MCF 10A (cell line): ENCODE results near the gene EPHB3. TPM values are rescaled to one million over a fixed set of nuclear protein-coding genes. Genes with fewer than 3 reads are reported as not detected.

Source experiments
- BruUV-seq: library from RNA; stranded (reverse); fragments of 400-500 nt; replicated peaks from 2 replicates; lab custom pipeline; 2021; lab: Mats Ljungman, UMichigan
- CTCF ChIA-PET: fragments of 300-600 bp; sonication (Branson Sonifier 250); formaldehyde crosslinking; extraction: SDS; loops from one replicate; lab custom pipeline; 2021; ENCODE audit warnings: antibody characterized with exemption, inconsistent platforms; lab: Yijun Ruan, JAX
- POLR2A ChIA-PET: fragments of 300-600, 350-650 bp; sonication (Branson Sonifier 250); formaldehyde crosslinking; extraction: SDS; loops from one replicate; lab custom pipeline; 2020; ENCODE audit warnings: antibody characterized with exemption, inconsistent platforms; lab: Yijun Ruan, JAX
- DNase-seq: peaks from one replicate; pipeline ENCODE4 v3.0.0-alpha.2; 2018; ENCODE audit not compliant: unreplicated experiment
- H3K27ac Mint-ChIP-seq: one replicate; pipeline ENCODE4 v1.8.0; 2022; ENCODE audit warnings: mild to moderate bottlenecking, low read depth, mixed read lengths; ENCODE audit not compliant: unreplicated experiment
- H3K27me3 Mint-ChIP-seq: one replicate; pipeline ENCODE4 v1.8.0; 2022; ENCODE audit warnings: mixed read lengths; ENCODE audit not compliant: insufficient read depth, unreplicated experiment
- H3K36me3 Mint-ChIP-seq: one replicate; pipeline ENCODE4 v1.8.0; 2022; ENCODE audit warnings: mild to moderate bottlenecking, moderate library complexity, mixed read lengths; ENCODE audit not compliant: insufficient read depth, unreplicated experiment
- H3K4me1 Mint-ChIP-seq: one replicate; pipeline ENCODE4 v1.8.0; 2022; ENCODE audit warnings: mixed read lengths; ENCODE audit not compliant: insufficient read depth, unreplicated experiment
- H3K4me3 Mint-ChIP-seq: one replicate; pipeline ENCODE4 v1.8.0; 2022; ENCODE audit warnings: mild to moderate bottlenecking, moderate library complexity, mixed read lengths; ENCODE audit not compliant: unreplicated experiment
- H3K9me3 Mint-ChIP-seq: one replicate; pipeline ENCODE4 v1.8.0; 2022; ENCODE audit warnings: mixed read lengths; ENCODE audit not compliant: unreplicated experiment
- intact Hi-C: fragments of 100-400 bp; cut with micrococcal nuclease; formaldehyde crosslinking; loops from 2 replicates; pipeline ENCODE4 v1.14.1; 2022
- total RNA-seq: library from RNA; stranded (reverse); gene quantifications from 2 replicates; pipeline ENCODE4 v1.2.3, GENCODE V29; 2022
- TF ChIP-seq, protein P1 (sequence below): fragments of 200-600 bp; IDR thresholded peaks from one replicate; pipeline ENCODE4 v1.8.0; 2022; ENCODE audit warnings: antibody characterized with exemption, mild to moderate bottlenecking; ENCODE audit not compliant: unreplicated experiment

Gene EPHB3
- total RNA-seq, 1 experiment from 2014 or later = 4.0 TPM

DNA sequence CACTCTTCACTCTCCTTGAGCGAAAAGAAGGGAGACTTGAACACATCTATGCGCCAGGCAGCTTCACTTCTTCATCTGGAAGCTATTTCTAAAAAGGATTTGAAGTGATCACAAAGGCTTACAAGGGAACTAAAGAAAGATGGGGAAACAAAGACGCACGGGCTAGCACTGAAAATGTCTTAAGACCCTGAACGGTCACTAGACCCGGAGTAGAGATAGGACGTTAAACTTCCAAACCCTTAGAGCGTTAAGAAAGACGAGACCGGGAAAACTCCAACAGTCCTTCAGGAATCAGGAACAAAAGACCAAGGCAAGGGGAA is 47.5 kb upstream of the EPHB3 start:
- peaks cover 16% of the 10 kb centered on the region for H3K9me3 Mint-ChIP-seq
- H3K36me3 Mint-ChIP-seq = no peaks in the 10 kb centered on the region
- ChIA-PET CTCF (interaction anchor here (0.6 to 7.2 kb wide), 39 partner anchors 8 to 392 kb away, joined by 3 to 107 read pairs (median 5); partner anchors contain the start of genes EPHB3 and THPO), POLR2A (interaction anchor here (0.7 kb wide), 2 partner anchors 23 to 93 kb away, joined by 3 read pairs; no protein-coding TSS in a partner anchor)
- H3K27me3 Mint-ChIP-seq = peaks cover 75% of the 10 kb centered on the region
- H3K27ac Mint-ChIP-seq = no peak overlapping the region
- intact Hi-C loops = no loop called here
- BruUV-seq = no TSS peak
- TF ChIP-seq, protein P1, sequence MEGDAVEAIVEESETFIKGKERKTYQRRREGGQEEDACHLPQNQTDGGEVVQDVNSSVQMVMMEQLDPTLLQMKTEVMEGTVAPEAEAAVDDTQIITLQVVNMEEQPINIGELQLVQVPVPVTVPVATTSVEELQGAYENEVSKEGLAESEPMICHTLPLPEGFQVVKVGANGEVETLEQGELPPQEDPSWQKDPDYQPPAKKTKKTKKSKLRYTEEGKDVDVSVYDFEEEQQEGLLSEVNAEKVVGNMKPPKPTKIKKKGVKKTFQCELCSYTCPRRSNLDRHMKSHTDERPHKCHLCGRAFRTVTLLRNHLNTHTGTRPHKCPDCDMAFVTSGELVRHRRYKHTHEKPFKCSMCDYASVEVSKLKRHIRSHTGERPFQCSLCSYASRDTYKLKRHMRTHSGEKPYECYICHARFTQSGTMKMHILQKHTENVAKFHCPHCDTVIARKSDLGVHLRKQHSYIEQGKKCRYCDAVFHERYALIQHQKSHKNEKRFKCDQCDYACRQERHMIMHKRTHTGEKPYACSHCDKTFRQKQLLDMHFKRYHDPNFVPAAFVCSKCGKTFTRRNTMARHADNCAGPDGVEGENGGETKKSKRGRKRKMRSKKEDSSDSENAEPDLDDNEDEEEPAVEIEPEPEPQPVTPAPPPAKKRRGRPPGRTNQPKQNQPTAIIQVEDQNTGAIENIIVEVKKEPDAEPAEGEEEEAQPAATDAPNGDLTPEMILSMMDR = no peak
- H3K4me3 Mint-ChIP-seq = no peak overlapping the region
- no peaks in the 10 kb centered on the region for H3K4me1 Mint-ChIP-seq
- DNase-seq = no peak

DNA sequence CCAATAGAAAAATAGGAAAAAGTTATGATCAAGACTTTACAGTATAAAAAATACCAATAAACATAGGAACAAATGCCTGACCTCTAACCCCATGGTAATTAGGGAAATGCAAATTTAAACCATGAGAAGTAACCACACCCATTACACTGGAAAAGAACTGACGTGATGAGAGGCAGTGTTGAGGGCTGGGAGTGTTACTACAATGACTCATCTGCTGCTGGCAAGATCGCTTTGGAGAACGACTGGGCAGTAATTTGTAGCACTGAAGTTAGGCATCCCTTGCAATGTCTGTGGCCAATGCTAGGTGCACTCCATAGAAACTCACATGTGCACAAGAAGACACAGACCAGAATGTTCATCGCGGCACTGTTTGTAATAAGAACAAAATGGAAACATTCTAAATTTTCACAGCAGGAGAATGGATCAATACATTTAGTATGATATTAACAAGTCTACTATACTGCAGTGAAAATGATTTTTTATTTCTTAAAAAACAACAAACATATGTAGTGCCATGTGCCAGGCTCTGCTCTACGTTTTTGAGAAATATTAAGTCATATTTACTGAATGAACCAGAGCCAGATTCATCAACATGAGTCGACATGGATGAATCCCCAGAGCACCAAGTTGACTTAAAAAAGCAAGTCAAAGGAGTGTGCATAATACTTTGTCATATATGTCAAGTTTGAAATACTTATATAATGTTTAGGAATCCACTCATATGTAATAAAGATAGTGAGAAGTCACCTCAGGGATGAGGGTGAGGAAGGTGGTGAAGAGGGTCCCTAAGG is 37.6 kb upstream of the EPHB3 start:
- TF ChIP-seq, protein P1 = no peak
- intact Hi-C loops = no loop called here
- Mint-ChIP-seq H3K9me3 (no peaks in the 10 kb centered on the region), H3K27me3 (peaks cover 13% of the 10 kb centered on the region), H3K4me1 (peaks cover 14% of the 10 kb centered on the region), H3K4me3 (no peak overlapping the region), H3K27ac (no peak overlapping the region), H3K36me3 (no peaks in the 10 kb centered on the region)
- no TSS peak for BruUV-seq
- ChIA-PET POLR2A (interaction anchor here (1.0 kb wide), 1 partner anchor 54 kb away, joined by 3 read pairs; no protein-coding TSS in a partner anchor), CTCF (interaction anchor here (0.5 to 2.2 kb wide), 3 partner anchors 10 to 841 kb away, joined by 3 to 12 read pairs (median 3); no protein-coding TSS in a partner anchor)
- DNase-seq = peak; percentile 69

DNA sequence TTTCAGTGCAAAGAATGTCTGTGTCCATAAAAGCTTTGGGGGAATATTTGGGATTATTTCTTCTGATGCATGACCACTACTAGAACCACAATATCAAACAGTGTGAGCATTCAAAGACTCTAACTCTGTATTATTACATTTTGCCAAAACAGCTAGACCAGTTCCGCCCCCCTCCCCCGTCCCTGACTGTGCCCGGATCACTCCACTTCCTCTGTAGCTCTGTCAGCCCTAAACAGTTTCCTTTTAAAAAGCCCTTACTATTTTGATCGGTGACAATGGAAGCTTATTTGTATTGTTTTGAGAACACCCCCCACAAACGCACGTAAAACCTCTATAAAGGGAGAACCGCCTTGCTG is 36.6 kb upstream of the EPHB3 start:
- Mint-ChIP-seq H3K4me3 (peak overlapping the region; percentile 62), H3K9me3 (no peaks in the 10 kb centered on the region), H3K27me3 (peaks cover 15% of the 10 kb centered on the region), H3K4me1 (peaks cover 14% of the 10 kb centered on the region), H3K27ac (no peak overlapping the region), H3K36me3 (no peaks in the 10 kb centered on the region)
- intact Hi-C loops = no loop called here
- POLR2A ChIA-PET = interaction anchor here (0.7 to 1.0 kb wide), 3 partner anchors 39 to 156 kb away, joined by 3 to 4 read pairs (median 3); no protein-coding TSS in a partner anchor
- no peak for DNase-seq
- no TSS peak for BruUV-seq
- CTCF ChIA-PET = interaction anchor here (0.5 to 2.6 kb wide), 7 partner anchors 11 to 840 kb away, joined by 3 to 18 read pairs (median 5); no protein-coding TSS in a partner anchor
- TF ChIP-seq, protein P1 = no peak

DNA sequence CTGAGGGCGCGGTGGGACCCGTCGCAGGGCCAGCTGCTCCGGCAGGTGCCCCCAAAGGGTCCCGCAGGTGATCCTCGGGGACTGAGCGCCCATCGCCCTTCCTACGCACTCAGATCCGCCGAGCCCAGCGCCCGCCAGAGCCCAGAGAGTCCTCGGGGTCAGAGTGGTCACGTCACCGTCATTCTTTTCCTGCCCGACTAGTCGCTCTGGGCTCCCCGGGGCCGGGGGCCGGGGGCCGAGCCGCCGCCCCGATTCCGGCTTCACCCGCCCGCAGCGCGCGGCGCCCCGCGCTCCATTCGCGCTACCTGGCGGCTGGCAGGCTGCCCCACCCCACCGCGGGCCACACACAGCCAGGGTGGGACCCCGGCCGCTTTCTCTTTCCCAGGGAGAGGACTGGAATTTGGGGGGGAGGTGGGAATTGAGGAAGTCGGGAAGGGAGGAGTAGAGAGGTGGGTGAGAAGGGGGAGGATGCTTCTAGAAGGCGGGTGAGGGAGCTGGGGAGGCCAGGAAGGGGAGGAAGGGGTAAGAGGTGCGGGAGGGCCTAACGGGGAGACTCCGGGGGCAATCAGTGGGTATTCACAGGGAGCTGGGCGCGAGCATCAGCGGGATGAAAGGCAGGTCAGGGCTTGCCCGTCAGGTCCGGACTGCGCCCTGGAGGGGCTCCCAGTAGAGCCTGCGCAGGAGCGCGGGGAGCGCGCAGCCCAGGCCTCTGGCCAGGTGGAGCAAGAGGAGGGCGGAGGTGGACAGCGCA is 36.1 kb upstream of the EPHB3 start:
- Mint-ChIP-seq H3K27ac (no peak overlapping the region), H3K4me3 (peak overlapping the region; percentile 62), H3K27me3 (peaks cover 20% of the 10 kb centered on the region), H3K36me3 (no peaks in the 10 kb centered on the region), H3K4me1 (peaks cover 14% of the 10 kb centered on the region), H3K9me3 (no peaks in the 10 kb centered on the region)
- ChIA-PET CTCF (interaction anchor here (0.7 to 2.6 kb wide), 9 partner anchors 12 to 236 kb away, joined by 3 to 18 read pairs (median 5); no protein-coding TSS in a partner anchor), POLR2A (interaction anchor here (0.6 to 1.0 kb wide), 4 partner anchors 15 to 157 kb away, joined by 3 to 4 read pairs (median 3); no protein-coding TSS in a partner anchor)
- TF ChIP-seq, protein P1 = no peak
- intact Hi-C loops = no loop called here
- BruUV-seq = no TSS peak
- peak; percentile 41 for DNase-seq
